ENCODE data around the gene UNCX. TPM values are rescaled to one million over a fixed set of nuclear protein-coding genes. Genes with fewer than 3 reads are reported as not detected.

Gene UNCX
- total and polyA plus RNA-seq, 2 experiments from 2014 or later = not detected

- H3K27ac ChIP-seq (ENCODE audit: low read depth) = no peak overlapping the region
- no peaks in the 10 kb centered on the region for H3K79me2 ChIP-seq (replicated peaks; ENCODE audit: insufficient read depth)
- no peak overlapping the region for H2AFZ ChIP-seq
- Mint-ChIP-seq H3K27me3 (ENCODE audit: insufficient read depth, low read depth, poor library complexity) (peaks cover 6% of the 10 kb centered on the region), H3K4me3 (no peak overlapping the region), H3K27ac (no peak overlapping the region), H3K36me3 (ENCODE audit: low read depth) (no peaks in the 10 kb centered on the region), H3K4me1 (peaks cover 2% of the 10 kb centered on the region; the same call in 1 of the 3 replicates), H3K9me3 (no peaks in the 10 kb centered on the region; the same call in 2 of the 3 replicates)
- peaks cover 1% of the 10 kb centered on the region; the same call in 1 of the 2 replicates for H3K27me3 ChIP-seq (ENCODE audit: insufficient read depth)
- H4K20me1 ChIP-seq (replicated peaks; ENCODE audit: insufficient read depth) = no peaks in the 10 kb centered on the region
- TF ChIP-seq EZH2phosphoT487 (IDR thresholded peaks at IDR 0.05; ENCODE audit: unreplicated experiment) (no peak), JUNB (IDR thresholded peaks at IDR 0.05; ENCODE audit: unreplicated experiment) (no peak), CREB1 (CRISPR knock-in tag; IDR thresholded peaks at IDR 0.05; ENCODE audit: low read depth) (no peak), ZNF331 (CRISPR knock-in tag; IDR thresholded peaks at IDR 0.05; ENCODE audit: low read depth) (no peak), STAT1 (IDR thresholded peaks at IDR 0.05; ENCODE audit: unreplicated experiment) (no peak), NANOG (IDR thresholded peaks at IDR 0.05; ENCODE audit: borderline replicate concordance) (no peak), ETS1 (IDR thresholded peaks at IDR 0.05) (no peak), POLR2AphosphoS5 (IDR thresholded peaks at IDR 0.05; ENCODE audit: low read depth) (no peak), ZNF462 (CRISPR knock-in tag; IDR thresholded peaks at IDR 0.05) (no peak), ZNF114 (CRISPR knock-in tag; IDR thresholded peaks at IDR 0.05) (no peak)
- TF ChIP-seq, protein P1, sequence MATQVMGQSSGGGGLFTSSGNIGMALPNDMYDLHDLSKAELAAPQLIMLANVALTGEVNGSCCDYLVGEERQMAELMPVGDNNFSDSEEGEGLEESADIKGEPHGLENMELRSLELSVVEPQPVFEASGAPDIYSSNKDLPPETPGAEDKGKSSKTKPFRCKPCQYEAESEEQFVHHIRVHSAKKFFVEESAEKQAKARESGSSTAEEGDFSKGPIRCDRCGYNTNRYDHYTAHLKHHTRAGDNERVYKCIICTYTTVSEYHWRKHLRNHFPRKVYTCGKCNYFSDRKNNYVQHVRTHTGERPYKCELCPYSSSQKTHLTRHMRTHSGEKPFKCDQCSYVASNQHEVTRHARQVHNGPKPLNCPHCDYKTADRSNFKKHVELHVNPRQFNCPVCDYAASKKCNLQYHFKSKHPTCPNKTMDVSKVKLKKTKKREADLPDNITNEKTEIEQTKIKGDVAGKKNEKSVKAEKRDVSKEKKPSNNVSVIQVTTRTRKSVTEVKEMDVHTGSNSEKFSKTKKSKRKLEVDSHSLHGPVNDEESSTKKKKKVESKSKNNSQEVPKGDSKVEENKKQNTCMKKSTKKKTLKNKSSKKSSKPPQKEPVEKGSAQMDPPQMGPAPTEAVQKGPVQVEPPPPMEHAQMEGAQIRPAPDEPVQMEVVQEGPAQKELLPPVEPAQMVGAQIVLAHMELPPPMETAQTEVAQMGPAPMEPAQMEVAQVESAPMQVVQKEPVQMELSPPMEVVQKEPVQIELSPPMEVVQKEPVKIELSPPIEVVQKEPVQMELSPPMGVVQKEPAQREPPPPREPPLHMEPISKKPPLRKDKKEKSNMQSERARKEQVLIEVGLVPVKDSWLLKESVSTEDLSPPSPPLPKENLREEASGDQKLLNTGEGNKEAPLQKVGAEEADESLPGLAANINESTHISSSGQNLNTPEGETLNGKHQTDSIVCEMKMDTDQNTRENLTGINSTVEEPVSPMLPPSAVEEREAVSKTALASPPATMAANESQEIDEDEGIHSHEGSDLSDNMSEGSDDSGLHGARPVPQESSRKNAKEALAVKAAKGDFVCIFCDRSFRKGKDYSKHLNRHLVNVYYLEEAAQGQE (IDR thresholded peaks at IDR 0.05; ENCODE audit: unreplicated experiment) = no peak
- TF ChIP-seq, protein P2, sequence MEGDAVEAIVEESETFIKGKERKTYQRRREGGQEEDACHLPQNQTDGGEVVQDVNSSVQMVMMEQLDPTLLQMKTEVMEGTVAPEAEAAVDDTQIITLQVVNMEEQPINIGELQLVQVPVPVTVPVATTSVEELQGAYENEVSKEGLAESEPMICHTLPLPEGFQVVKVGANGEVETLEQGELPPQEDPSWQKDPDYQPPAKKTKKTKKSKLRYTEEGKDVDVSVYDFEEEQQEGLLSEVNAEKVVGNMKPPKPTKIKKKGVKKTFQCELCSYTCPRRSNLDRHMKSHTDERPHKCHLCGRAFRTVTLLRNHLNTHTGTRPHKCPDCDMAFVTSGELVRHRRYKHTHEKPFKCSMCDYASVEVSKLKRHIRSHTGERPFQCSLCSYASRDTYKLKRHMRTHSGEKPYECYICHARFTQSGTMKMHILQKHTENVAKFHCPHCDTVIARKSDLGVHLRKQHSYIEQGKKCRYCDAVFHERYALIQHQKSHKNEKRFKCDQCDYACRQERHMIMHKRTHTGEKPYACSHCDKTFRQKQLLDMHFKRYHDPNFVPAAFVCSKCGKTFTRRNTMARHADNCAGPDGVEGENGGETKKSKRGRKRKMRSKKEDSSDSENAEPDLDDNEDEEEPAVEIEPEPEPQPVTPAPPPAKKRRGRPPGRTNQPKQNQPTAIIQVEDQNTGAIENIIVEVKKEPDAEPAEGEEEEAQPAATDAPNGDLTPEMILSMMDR (conservative IDR thresholded peaks at IDR 0.05; ENCODE audit: low read depth in 2 of 2) = no peak
- H3K36me3 ChIP-seq (ENCODE audit: insufficient read depth) = no peaks in the 10 kb centered on the region
- H3K4me3 ChIP-seq = no peak overlapping the region
- H3F3A ChIP-seq (replicated peaks; ENCODE audit: low read depth) = no peaks in the 10 kb centered on the region
- ATAC-seq = no peak
- H3K4me2 ChIP-seq = no peak overlapping the region
- no peaks in the 10 kb centered on the region for H3K9me2 ChIP-seq (ENCODE audit: insufficient read depth)
- no peaks in the 10 kb centered on the region for H3K4me1 ChIP-seq (ENCODE audit: insufficient read depth)
- DNase-seq (ENCODE audit: low spot score) = no peak
Observed at GRCh38 chr7:1255817-1256340, 23.2 kb downstream of the UNCX start.
